Gastrocnemius medialis (tissue), 4 donors: ENCODE results near the gene FLVCR1. TPM values are rescaled to one million over a fixed set of nuclear protein-coding genes. Genes with fewer than 3 reads are reported as not detected.

ENCODE experiments used
- ATAC-seq, 2 donors: fragments of 150-250 bp; one replicate each; pipeline ENCODE4 v1.9.1; 2016
- DNase-seq, 2 donors: peaks; one replicate each; pipeline ENCODE4 v3.0.0-alpha.2; 2019
- H3K27ac ChIP-seq, 4 donors: fragments of 200-600 bp; sonication (generic); 1 replicate in 1 of 4; 2 replicates in 3 of 4; pipeline ENCODE4 v1.5.1; 2016 to 2018; ENCODE audit warnings: mild to moderate bottlenecking in 2 of 4, moderate library complexity in 1 of 4
- H3K27me3 ChIP-seq, 3 donors: fragments of 200-600 bp; sonication (generic) in 2 of 3; 1 replicate in 1 of 3; 2 replicates in 2 of 3; pipeline versions ENCODE4 v1.5.1 to v1.6.0; 2016 to 2019; ENCODE audit warnings: mild to moderate bottlenecking in 1 of 3, moderate library complexity in 1 of 3
- H3K36me3 ChIP-seq, 2 donors: fragments of 200-600 bp; sonication (generic) in 1 of 2; one replicate each; pipeline ENCODE4 v1.5.1; 2017 to 2018
- H3K4me1 ChIP-seq, 2 donors: fragments of 200-600 bp; sonication (generic) in 1 of 2; one replicate each; pipeline ENCODE4 v1.5.1; 2016 to 2017; ENCODE audit warnings: mild to moderate bottlenecking in 2 of 2
- H3K4me3 ChIP-seq, 4 donors: fragments of 200-600 bp; sonication (generic) in 3 of 4; 1 replicate in 1 of 4; 2 replicates in 3 of 4; pipeline ENCODE4 v1.5.1; 2016 to 2019; ENCODE audit warnings: mild to moderate bottlenecking in 2 of 4
- H3K9me3 ChIP-seq, 3 donors: fragments of 200-600 bp; sonication (generic) in 2 of 3; 1 replicate in 1 of 3; 2 replicates in 2 of 3; pipeline ENCODE4 v1.5.1; 2016 to 2019
- POLR2A ChIP-seq, 2 donors: fragments of 450-650 bp; IDR thresholded peaks; one replicate each; pipeline ENCODE4 v1.6.1; 2017; ENCODE audit warnings: antibody characterized with exemption in 2 of 2, mild to moderate bottlenecking in 2 of 2, moderate library complexity in 2 of 2
- in situ Hi-C, 4 donors: fragments of 200-750 bp; cut with MboI; loops; one replicate each; pipeline versions ENCODE4 v1.15.0 to v1.8.0; 2017; ENCODE audit warnings: low sequenced_read_pairs in 4 of 4
- intact Hi-C: fragments of 100-400 bp; cut with DNase I; formaldehyde crosslinking; loops from one replicate; pipeline ENCODE4 v1.15.1; 2023; ENCODE audit warnings: low total_unique reads
- total RNA-seq, 4 donors: library from RNA; depleted of rRNA; stranded (reverse); fragments of >200 nt; gene quantifications; one replicate each; pipeline versions ENCODE4 v1.1.0 to v1.2.3, GENCODE V29; 2016
- TF ChIP-seq, protein P1 (sequence below), 5 experiments: fragments of 450-650 bp in 3 of 5; fragments of 200-600 bp in 2 of 5; sonication (generic) in 2 of 5; IDR thresholded peaks in 4 of 5; conservative IDR thresholded peaks in 1 of 5; 1 replicate in 4 of 5; 2 replicates in 1 of 5; pipeline ENCODE4 v1.5.1; 2016 to 2019; ENCODE audit warnings: antibody characterized with exemption in 5 of 5, mild to moderate bottlenecking in 3 of 5, moderate library complexity in 3 of 5

FLVCR1 gene
- total RNA-seq, 4 donors from 2014 or later = 0.66 to 19.8 (median 1.7) TPM

GRCh38 chr1:212847549-212847948, 10.5 kb upstream of the FLVCR1 start, which contains the start of gene SPATA45:
Gene SPATA45, minus strand, starts transcription at chr1:212847649. Its CDS starts 11,500 bp downstream, at chr1:212836149.
- TF ChIP-seq, protein P1, sequence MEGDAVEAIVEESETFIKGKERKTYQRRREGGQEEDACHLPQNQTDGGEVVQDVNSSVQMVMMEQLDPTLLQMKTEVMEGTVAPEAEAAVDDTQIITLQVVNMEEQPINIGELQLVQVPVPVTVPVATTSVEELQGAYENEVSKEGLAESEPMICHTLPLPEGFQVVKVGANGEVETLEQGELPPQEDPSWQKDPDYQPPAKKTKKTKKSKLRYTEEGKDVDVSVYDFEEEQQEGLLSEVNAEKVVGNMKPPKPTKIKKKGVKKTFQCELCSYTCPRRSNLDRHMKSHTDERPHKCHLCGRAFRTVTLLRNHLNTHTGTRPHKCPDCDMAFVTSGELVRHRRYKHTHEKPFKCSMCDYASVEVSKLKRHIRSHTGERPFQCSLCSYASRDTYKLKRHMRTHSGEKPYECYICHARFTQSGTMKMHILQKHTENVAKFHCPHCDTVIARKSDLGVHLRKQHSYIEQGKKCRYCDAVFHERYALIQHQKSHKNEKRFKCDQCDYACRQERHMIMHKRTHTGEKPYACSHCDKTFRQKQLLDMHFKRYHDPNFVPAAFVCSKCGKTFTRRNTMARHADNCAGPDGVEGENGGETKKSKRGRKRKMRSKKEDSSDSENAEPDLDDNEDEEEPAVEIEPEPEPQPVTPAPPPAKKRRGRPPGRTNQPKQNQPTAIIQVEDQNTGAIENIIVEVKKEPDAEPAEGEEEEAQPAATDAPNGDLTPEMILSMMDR (IDR thresholded peaks at IDR 0.05 in 4 of 5, conservative IDR thresholded peaks at IDR 0.05 in 1 of 5) = no peak
- no peak for TF ChIP-seq POLR2A (IDR thresholded peaks at IDR 0.05)
- no peaks in the 10 kb centered on the region for H3K27me3 ChIP-seq
- intact Hi-C loops = no loop called here
- ATAC-seq (no peak), DNase-seq (no peak)
- no peaks in the 10 kb centered on the region for H3K9me3 ChIP-seq
- in situ Hi-C loops = no loop called here
- H3K4me3 ChIP-seq = no peak within 1 kb of the TSS
- no peaks in the 10 kb centered on the region for H3K36me3 ChIP-seq
- H3K27ac ChIP-seq = no peak within 1 kb of the TSS
- no peaks in the 10 kb centered on the region for H3K4me1 ChIP-seq

DNA sequence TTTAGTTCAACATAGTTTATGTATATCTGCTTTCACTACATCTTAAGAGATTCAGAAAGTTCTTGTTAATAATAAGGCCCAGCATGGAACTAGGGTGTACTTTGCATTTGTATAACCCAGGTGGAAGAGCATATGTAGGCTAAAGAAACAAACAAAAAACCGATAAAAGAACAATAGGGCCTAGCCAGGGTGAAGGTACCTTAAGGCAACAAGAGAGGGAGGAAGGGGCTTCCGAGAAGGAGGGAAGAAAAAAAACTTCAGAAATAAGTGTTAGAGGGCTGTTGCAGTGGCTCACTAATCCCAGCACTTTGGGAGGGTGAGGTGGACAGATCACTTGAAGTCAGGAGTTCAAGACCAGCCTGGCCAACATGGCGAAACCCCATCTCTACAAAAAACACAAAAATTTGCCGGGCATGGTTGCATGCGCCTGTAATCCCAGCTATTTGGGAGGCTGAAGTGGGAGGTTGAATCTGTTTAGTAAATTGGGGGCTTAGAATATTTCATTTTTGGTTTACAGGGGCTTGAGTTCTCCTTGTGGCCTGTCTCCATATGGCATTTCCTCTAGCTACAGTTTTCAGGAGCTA, 5.9 kb upstream of the FLVCR1 start:
- in situ Hi-C loops (no loop called here), intact Hi-C loops (no loop called here)
- H3K27ac ChIP-seq = no peak overlapping the region

DNA sequence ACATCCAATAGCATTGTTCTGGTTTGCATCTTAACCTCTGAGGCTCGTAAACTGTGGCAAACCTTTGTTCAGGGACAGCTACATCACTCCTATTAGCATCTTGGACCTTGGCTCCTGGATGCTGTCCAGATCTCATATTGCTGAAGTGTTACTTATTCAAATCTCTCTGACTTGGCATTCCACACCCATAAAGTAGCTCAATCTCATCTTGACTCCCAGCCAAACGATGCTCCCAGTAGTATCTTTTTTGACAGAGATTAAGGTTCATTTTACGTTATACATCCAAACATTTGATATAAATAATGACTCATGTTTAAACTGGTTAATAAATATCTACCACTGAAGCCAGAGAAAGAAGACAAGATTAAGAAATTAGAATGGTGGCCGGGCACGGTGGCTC, 4.4 kb upstream of the FLVCR1 start:
- DNase-seq (no peak), ATAC-seq (no peak)
- H3K4me3 ChIP-seq = no peak overlapping the region
- TF ChIP-seq POLR2A (IDR thresholded peaks at IDR 0.05) = no peak
- TF ChIP-seq, protein P1 (IDR thresholded peaks at IDR 0.05 in 4 of 5, conservative IDR thresholded peaks at IDR 0.05 in 1 of 5) = no peak
- intact Hi-C loops (no loop called here), in situ Hi-C loops (no loop called here)
- H3K27me3 ChIP-seq = no peaks in the 10 kb centered on the region
- H3K4me1 ChIP-seq = peaks cover 0 to 1% of the 10 kb centered on the region in 2 donors
- H3K9me3 ChIP-seq = no peaks in the 10 kb centered on the region
- no peak overlapping the region for H3K27ac ChIP-seq
- no peaks in the 10 kb centered on the region for H3K36me3 ChIP-seq

More for the DNA sequence above, 5.9 kb upstream of the FLVCR1 start:
- no peak for TF ChIP-seq POLR2A (IDR thresholded peaks at IDR 0.05)
- TF ChIP-seq, protein P1 (IDR thresholded peaks at IDR 0.05 in 4 of 5, conservative IDR thresholded peaks at IDR 0.05 in 1 of 5) = no peak
- DNase-seq = no peak
- no peaks in the 10 kb centered on the region for H3K9me3 ChIP-seq
- no peak overlapping the region for H3K4me3 ChIP-seq
- H3K4me1 ChIP-seq = no peaks in the 10 kb centered on the region
- ATAC-seq = no peak
- no peaks in the 10 kb centered on the region for H3K27me3 ChIP-seq
- no peaks in the 10 kb centered on the region for H3K36me3 ChIP-seq

DNA sequence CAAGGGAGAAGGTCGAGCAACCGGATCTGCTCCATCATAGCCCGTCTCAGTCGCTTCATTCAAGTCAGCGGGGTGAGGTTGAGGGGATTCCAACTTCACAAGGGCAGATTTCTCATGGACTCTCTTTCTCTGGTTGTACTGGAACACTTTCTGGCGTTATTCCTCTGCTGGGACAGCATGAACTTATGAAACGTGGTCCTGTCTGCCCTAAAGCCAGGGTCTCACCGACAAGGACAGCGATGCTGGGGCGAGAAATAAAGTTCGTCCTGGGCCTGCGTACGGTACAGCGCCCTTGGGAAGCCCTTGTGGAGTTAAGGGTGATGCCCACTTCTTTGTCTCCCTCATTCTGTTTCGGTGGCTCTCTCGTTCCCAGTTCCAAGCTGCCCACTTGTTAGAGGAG, 1.3 kb upstream of the FLVCR1 start:
- H3K9me3 ChIP-seq = no peaks in the 10 kb centered on the region
- H3K27ac ChIP-seq = no peak overlapping the region
- peaks cover 7 to 14% of the 10 kb centered on the region in 2 donors for H3K4me1 ChIP-seq
- DNase-seq (no peak), ATAC-seq (no peak)
- no peaks in the 10 kb centered on the region for H3K27me3 ChIP-seq
- in situ Hi-C loops (no loop called here), intact Hi-C loops (loop anchor here (5.0 kb wide), 3 partner anchors 64 to 156 kb away; partner anchors contain the start of genes NSL1 and TATDN3)
- peak overlapping the region in 1 of 4 donors; percentile 98 for H3K4me3 ChIP-seq
- H3K36me3 ChIP-seq = no peaks in the 10 kb centered on the region
- TF ChIP-seq, protein P1 (IDR thresholded peaks at IDR 0.05 in 4 of 5, conservative IDR thresholded peaks at IDR 0.05 in 1 of 5) = no peak
- TF ChIP-seq POLR2A (IDR thresholded peaks at IDR 0.05) = no peak
